SHP77 treated with DMSO at 0.1 percent for 48 hours (cell line): ENCODE measurements around the gene PLA1A.
"Not testable (repeated sequence)": the region's sequence is repeated elsewhere in the genome, so short reads cannot be mapped to it uniquely, and the experiment has no call there.

Source experiments
- DNase-seq: peaks from one replicate; lab custom pipeline; 2025; lab: John Stamatoyannopoulos, UW

Gene PLA1A

GRCh38 chr3:119579366-119580066 lies 18.2 kb upstream of the PLA1A start, which contains the start of gene ADPRH:
ADPRH (plus strand) TSS chr3:119579492; CDS start chr3:119582170, 2,678 bp downstream.
- DNase-seq, result no peak

DNA sequence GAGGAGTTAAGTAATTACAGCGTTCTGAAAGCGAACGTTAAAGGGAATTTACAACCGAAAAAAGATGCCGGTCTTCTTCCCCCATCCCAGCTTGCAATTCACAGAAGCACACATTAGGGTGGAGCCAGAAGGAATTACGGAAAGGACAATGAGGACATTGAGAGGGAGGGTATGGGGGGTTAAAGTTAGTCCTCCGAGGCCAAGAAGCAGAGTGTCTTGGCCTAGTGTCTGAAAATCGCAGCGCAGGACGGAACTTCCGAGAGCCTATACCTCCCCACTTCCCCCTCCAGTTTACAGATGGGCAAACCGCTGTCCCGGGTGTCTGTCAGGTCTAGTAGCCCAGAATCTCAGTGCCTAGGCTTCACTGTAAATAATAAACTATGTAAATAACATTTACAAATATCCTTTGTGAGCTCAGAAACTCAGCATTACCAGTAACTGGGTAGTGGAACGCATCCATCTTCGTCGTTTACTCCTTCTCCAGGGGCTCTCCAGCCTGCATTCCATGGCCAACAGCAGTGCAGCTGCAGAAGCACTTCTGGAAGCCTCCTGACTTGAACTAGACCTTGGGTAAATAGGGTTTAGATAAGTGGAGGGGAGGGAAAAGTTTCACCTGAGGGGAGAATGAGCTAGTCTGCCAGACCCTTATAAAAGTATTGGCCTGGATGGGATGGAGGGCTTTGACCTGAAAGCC lies 17.5 kb upstream of the PLA1A start:
- DNase-seq, result no peak

DNA sequence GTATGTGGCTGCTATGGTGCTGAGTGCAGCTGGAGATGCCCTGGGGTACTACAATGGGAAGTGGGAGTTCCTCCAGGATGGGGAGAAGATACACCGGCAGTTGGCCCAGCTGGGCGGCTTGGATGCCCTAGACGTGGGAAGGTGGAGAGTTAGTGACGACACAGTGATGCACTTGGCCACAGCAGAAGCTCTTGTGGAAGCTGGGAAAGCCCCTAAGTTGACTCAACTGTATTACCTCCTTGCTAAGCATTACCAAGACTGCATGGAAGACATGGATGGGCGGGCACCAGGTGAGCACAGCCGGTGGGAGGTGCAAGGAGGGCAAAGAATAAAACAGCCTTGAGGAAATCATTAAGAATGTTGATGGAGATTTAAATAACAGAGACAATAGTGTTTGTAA lies 15.5 kb upstream of the PLA1A start:
- DNase-seq, result no peak

- no peak for DNase-seq
These were observed 12.5 kb upstream of the PLA1A start for GRCh38 chr3:119585208-119585607.

DNA sequence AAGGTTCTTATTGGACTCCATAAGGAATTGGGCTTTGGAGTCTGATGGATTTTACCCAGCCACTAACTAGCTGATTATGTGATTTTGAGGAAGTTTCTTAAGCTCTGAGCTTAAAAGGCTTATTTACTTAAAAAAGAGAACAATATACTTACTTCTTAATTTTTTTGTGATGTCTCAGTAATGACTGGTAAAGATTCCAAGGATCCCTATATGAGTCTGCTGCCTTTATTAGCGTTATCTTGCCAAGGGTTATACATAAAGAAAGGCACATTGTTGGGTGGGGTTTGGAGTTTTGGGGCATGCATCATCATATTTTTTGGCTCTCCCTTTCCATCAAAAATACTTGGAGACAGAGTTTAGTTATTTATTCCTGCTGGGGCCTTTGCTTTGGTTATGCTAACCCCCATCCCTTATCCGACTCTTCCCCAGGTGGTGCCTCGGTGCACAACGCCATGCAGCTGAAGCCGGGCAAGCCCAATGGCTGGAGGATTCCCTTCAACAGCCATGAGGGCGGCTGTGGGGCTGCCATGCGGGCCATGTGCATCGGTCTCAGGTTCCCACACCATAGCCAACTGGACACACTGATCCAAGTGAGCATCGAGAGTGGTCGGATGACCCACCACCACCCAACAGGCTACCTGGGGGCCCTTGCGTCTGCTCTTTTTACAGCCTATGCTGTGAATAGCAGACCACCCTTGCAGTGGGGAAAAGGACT lies 11.7 kb upstream of the PLA1A start:
- no peak for DNase-seq

- no peak for DNase-seq
These were observed 10.9 kb upstream of the PLA1A start for GRCh38 chr3:119586733-119587172.

DNA sequence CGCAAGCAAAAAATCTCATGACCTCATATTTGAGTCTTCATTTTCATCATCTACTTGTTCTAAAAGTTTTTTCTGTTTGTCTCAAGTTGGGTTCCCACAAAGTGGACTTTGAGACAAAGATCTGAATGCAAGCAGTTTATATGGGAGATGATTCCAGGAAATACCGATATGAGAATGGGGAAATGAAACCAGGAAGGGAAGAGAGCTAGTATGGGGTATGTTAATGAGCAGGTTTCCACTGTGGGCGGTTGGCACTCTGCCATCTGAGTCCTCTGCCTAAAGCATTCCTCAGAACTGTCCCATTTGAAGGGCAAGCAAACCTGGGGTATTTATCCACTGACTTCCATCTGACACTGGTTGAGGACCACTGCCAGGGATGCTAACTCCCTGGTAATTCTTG lies 9.6 kb upstream of the PLA1A start:
- no peak for DNase-seq

DNA sequence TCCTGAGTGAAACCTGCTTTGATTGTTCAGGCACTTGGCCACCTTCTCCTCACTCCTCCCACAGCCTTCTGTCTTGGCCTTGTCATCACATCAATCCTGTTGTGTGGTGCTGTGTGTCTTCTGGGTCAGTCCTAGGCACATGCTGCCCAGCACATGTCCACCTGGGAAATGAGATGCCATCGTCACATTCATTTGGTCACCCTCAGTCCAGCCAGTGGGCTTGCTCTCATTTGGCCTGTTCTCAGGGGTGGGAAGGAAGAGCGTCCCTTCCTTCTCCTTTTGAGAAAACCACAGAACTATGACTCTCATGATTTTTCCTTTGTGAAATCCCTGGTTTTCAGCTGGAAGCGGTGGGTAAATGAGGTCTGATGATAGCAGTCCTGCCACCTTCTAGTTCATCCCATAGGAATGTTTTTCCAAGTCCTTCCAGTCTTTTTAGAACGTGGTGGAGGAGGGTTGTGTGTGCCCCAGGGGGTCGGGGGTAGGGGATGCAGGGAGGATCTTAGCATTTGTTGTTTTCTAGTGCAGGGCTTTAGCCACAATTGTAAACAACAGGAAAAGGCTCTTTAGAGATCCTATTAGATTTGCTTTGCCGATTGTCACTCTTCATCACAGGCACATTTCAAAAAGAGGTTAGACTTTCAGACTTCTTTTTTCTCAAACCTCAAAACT lies 8.4 kb upstream of the PLA1A start:
- no peak for DNase-seq

DNA sequence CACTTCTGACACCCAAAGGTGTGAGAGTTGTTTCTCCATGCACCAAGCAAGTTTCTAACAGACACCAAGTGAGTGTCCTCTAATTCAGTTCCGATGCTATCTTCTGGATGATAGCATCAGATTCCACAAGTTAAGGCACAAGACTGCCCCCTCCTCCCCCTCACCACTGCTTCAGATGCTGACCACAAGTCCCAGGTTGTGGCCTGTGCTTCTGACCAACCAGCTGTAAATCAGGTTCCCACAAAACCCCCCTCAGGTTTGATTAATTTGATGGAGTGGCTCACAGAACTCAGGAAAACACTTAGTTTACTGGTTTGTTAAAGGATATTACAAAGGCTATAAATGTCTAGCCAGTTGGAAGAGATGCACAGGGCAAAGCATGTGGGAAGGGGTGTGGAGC lies 7.0 kb upstream of the PLA1A start:
- DNase-seq, result no peak

- DNase-seq, result no peak
These were observed 4.8 kb upstream of the PLA1A start for GRCh38 chr3:119592861-119593260.

- no peak for DNase-seq
These were observed 3.6 kb upstream of the PLA1A start for GRCh38 chr3:119594066-119594465.

- not testable (repeated sequence) for DNase-seq
These were observed 2.8 kb upstream of the PLA1A start for GRCh38 chr3:119594929-119595328.

- DNase-seq, result no peak
These were observed 1.9 kb upstream of the PLA1A start for GRCh38 chr3:119595639-119596334.

DNA sequence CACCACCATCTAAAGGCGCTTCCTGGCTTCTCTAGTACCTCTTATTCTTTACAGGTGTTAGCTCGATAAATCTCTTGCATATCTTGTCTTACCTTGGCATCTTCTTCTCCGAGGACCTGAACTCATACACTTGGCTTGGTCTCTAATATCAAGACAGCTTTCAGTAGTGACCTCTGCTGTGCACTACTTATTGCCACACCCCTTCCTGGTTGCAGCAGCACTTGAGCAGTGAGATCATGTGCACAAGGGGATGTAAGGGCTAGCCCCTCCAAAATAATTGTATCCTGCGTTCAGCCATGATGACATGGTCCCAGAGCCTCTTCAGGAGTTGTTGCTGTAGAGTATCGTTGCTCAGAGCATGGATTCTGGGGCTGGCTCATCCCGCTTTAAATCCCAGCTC lies 1.3 kb upstream of the PLA1A start:
- no peak for DNase-seq

- no peak for DNase-seq
These were observed 869 bp downstream of the PLA1A start for GRCh38 chr3:119598410-119599098.

DNA sequence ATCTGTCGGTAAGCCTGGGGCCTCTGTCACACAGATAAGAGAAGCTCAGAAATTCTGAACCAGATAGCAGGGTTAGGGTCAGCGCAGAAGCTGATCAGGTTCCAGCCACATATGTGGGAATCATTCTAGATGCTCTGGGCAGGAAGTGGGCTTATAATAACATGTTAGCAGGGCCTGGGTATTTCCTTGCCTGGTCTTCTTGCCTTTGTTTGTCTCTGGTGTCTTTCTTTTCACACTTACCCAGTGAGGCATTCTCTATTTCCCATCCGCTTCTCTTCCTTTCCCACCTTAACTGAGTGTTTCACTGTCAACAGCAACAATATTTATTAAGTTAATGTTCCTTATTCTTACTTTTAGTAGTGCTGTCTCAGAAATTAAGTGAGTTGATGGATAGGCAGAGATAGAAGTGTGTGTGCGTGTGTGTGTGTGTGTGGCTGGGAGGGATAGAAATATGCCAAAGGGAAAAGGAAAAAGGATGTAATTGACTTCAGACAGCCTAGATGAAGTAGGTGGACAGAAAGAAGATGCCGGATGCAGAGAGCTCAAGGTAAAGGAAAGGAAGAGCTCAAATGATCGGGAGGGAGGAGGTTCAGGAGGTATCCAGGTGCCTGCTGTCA lies 2.0 kb downstream of the PLA1A start:
- no peak for DNase-seq

GRCh38 chr3:119600732-119601131 lies 3.0 kb downstream of the PLA1A start:
- DNase-seq, result no peak

GRCh38 chr3:119601154-119601553 lies 3.5 kb downstream of the PLA1A start:
- DNase-seq, result no peak

DNA sequence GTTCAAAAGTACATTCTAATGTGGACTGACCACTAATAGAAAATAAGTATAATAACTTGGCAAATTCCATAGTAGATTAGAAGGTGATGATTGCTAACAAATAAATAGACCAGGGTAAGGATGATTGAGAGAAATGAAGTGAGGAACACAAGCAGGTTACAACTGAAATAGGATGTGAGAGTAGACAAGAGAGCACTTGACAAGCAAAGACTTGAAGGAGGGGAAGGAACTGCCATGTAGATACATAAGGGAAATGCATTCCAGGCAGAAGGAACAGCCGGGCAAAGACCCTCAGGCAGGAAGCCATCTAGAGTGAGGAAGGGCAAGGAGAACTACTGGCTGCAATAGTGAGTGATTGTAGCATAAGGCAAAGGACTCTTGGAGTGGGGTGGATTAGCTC lies 5.0 kb downstream of the PLA1A start:
- DNase-seq, result no peak

DNA sequence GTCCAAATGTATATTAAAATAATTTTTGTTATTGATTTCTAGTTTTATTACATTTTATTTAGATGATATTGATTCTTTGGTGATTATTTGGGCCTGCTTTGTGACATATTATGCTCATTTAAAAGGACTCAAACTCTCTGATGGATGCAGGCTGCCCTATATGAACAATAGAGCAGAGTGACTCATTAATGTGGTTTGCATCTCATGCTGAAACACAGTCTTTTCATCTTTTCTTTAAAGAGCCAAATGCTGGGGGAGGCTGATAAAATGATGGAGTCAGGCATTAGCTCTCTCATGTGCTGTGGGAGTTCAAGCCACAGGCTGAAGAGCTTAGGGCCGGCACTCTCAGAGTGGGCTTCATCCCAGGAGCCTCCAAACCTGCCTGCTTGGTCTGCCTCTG lies 7.2 kb downstream of the PLA1A start:
- no peak for DNase-seq
